Stomach (tissue), 4 donors: ENCODE results near the gene RAB4A.

ENCODE experiments used
- CTCF ChIP-seq, 7 experiments: fragments of 450-650 bp in 4 of 7; fragments of 200-600 bp in 3 of 7; sonication (generic) in 3 of 7; IDR thresholded peaks; one replicate each; pipeline ENCODE4 v1.5.1; 2016 to 2019; ENCODE audit warnings: antibody characterized with exemption in 7 of 7, control low read depth in 2 of 7, mild to moderate bottlenecking in 1 of 7
- POLR2A ChIP-seq, 4 donors: fragments of 450-650 bp; IDR thresholded peaks; one replicate each; pipeline ENCODE4 v1.6.1; 2016; ENCODE audit warnings: antibody characterized with exemption in 4 of 4, control low read depth in 2 of 4, mild to moderate bottlenecking in 1 of 4, moderate library complexity in 1 of 4

- TF ChIP-seq CTCF (IDR thresholded peaks at IDR 0.05): no peak
- no peak for TF ChIP-seq POLR2A (IDR thresholded peaks at IDR 0.05)
These were observed 68.2 kb downstream of the RAB4A start for GRCh38 chr1:229339086-229339485.
